Hepatocyte (in vitro differentiated cells): ENCODE results near the gene PLA2G4F. TPM values are rescaled to one million over a fixed set of nuclear protein-coding genes. Genes with fewer than 3 reads are reported as not detected.

Source experiments
- DNase-seq: peaks from one replicate; pipeline ENCODE4 v3.0.0-alpha.2; 2016; ENCODE audit warnings: low spot score
- H2AFZ ChIP-seq: fragments of 200-600 bp; sonication (generic); 2 replicates; pipeline ENCODE4 v1.6.0; 2016; ENCODE audit warnings: antibody characterized with exemption, mild to moderate bottlenecking
- H3K27ac ChIP-seq: fragments of 200-600 bp; sonication (generic); 2 replicates; pipeline ENCODE4 v1.5.1; 2016; ENCODE audit warnings: mild to moderate bottlenecking
- H3K27me3 ChIP-seq: fragments of 200-600 bp; sonication (generic); 2 replicates; pipeline ENCODE4 v1.6.1; 2016
- H3K36me3 ChIP-seq: fragments of 200-600 bp; sonication (generic); replicated peaks from 2 replicates; pipeline ENCODE4 v1.5.1; 2016; ENCODE audit warnings: low read depth; ENCODE audit not compliant: insufficient read depth
- H3K4me1 ChIP-seq: fragments of 200-600 bp; sonication (generic); 2 replicates; pipeline ENCODE4 v1.5.1; 2016; ENCODE audit warnings: mild to moderate bottlenecking, moderate library complexity; ENCODE audit not compliant: insufficient read depth
- H3K4me2 ChIP-seq: fragments of 200-600 bp; sonication (generic); 2 replicates; pipeline ENCODE4 v1.6.0; 2016
- H3K4me3 ChIP-seq: fragments of 200-600 bp; sonication (generic); 2 replicates; pipeline ENCODE4 v1.5.1; 2016; ENCODE audit warnings: mild to moderate bottlenecking
- H3K79me2 ChIP-seq: fragments of 200-600 bp; sonication (generic); 2 replicates; pipeline ENCODE4 v1.6.0; 2017; ENCODE audit warnings: mild to moderate bottlenecking
- H3K9me2 ChIP-seq: fragments of 200-600 bp; sonication (generic); replicated peaks from 2 replicates; pipeline ENCODE4 v1.6.0; 2017; ENCODE audit warnings: mild to moderate bottlenecking; ENCODE audit not compliant: insufficient read depth
- H3K9me3 ChIP-seq: fragments of 200-600 bp; sonication (generic); 2 replicates; pipeline ENCODE4 v1.5.1; 2016; ENCODE audit warnings: low read depth, mild to moderate bottlenecking
- H4K20me1 ChIP-seq: fragments of 200-600 bp; sonication (generic); 2 replicates; pipeline ENCODE4 v1.6.0; 2016; ENCODE audit warnings: mild to moderate bottlenecking; ENCODE audit not compliant: insufficient read depth, poor library complexity, severe bottlenecking
- EZH2 ChIP-seq: fragments of 200-600 bp; sonication (generic); IDR thresholded peaks from 2 replicates; pipeline ENCODE4 v1.6.1; 2016; ENCODE audit warnings: antibody characterized with exemption, mild to moderate bottlenecking, borderline replicate concordance
- EZH2phosphoT487 ChIP-seq: fragments of 200-600 bp; sonication (generic); IDR thresholded peaks from one replicate; pipeline ENCODE4 v1.6.1; 2018; ENCODE audit warnings: antibody characterized with exemption, mild to moderate bottlenecking, low read depth, moderate library complexity; ENCODE audit not compliant: unreplicated experiment, severe bottlenecking
- WGBS: methylation state at CpG from one replicate; pipeline ENCODE4 v1.1.6; 2016; ENCODE audit warnings: low lambda C conversion rate; ENCODE audit errors: missing lambda C conversion rate; 5-methylcytosine and 5-hydroxymethylcytosine counted together
- polyA plus RNA-seq: library from polyadenylated mRNA; unstranded; fragments of >200 nt; fragmentation: Nextera tagmentation; extraction: Ambion mirVana; gene quantifications from 2 replicates; pipeline ENCODE4 v1.2.1, GENCODE V29; 2016
- total RNA-seq: library from RNA; depleted of rRNA; stranded (reverse); fragments of >200 nt; gene quantifications from 2 replicates; pipeline ENCODE4 v1.2.3, GENCODE V29; 2014
- TF ChIP-seq, protein P1 (sequence below): fragments of 200-600 bp; sonication (generic); IDR thresholded peaks from 2 replicates; pipeline ENCODE4 v1.5.1; 2016; ENCODE audit warnings: antibody characterized with exemption, mild to moderate bottlenecking; ENCODE audit not compliant: poor library complexity

The PLA2G4F gene
- total and polyA plus RNA-seq, 2 experiments from 2014 or later, result 1.1 to 2.2 TPM

DNA sequence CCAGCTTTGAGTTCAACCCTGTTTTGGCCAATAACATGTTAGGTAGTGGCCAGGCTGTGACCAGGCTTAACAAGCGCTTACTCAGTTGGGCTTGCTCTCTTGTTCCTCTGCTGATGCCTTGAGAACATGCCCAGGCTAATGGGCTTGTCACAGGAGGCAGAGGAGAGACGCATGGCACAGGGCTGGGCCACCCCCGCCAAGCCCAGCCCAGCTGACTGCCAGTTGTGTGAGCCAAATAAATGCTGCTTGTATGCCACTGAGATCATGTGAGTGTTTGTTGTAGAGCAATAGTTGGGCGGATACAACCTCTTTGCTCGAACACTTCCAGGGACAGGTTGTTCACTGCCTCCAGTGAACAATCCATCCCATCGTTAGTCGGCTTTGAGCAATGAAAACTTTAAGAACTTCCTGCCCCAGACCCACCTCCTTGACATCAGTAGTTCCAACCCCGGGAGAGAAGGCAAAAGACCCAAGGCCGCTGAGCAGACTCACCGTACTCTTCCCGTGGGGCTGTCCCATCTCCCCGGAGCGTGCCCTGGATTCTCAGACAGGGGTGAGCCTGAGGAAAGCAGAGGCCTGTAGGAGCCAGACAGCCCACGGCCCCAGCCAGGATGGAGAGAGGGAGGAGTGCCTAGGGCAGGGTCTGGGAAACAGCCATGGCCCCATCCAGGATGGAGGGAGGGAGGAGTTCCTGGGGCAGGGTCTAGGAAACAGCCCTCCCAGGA is 4.1 kb downstream of the PLA2G4F start:
- Histone ChIP-seq H3K4me1 (peaks cover 5% of the 10 kb centered on the region), H3K27me3 (no peaks in the 10 kb centered on the region), H3K79me2 (no peaks in the 10 kb centered on the region), H3K36me3 (no peaks in the 10 kb centered on the region), H2AFZ (no peak overlapping the region), H3K27ac (no peak overlapping the region), H4K20me1 (no peaks in the 10 kb centered on the region), H3K4me2 (no peak overlapping the region), H3K4me3 (no peak overlapping the region), H3K9me2 (no peaks in the 10 kb centered on the region), H3K9me3 (no peaks in the 10 kb centered on the region)
- 91% methylated on average over 14 of the region's 14 CpGs for WGBS
- no peak for DNase-seq
- TF ChIP-seq EZH2 (no peak), EZH2phosphoT487 (no peak)
- TF ChIP-seq, protein P1, sequence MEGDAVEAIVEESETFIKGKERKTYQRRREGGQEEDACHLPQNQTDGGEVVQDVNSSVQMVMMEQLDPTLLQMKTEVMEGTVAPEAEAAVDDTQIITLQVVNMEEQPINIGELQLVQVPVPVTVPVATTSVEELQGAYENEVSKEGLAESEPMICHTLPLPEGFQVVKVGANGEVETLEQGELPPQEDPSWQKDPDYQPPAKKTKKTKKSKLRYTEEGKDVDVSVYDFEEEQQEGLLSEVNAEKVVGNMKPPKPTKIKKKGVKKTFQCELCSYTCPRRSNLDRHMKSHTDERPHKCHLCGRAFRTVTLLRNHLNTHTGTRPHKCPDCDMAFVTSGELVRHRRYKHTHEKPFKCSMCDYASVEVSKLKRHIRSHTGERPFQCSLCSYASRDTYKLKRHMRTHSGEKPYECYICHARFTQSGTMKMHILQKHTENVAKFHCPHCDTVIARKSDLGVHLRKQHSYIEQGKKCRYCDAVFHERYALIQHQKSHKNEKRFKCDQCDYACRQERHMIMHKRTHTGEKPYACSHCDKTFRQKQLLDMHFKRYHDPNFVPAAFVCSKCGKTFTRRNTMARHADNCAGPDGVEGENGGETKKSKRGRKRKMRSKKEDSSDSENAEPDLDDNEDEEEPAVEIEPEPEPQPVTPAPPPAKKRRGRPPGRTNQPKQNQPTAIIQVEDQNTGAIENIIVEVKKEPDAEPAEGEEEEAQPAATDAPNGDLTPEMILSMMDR, result no peak

DNA sequence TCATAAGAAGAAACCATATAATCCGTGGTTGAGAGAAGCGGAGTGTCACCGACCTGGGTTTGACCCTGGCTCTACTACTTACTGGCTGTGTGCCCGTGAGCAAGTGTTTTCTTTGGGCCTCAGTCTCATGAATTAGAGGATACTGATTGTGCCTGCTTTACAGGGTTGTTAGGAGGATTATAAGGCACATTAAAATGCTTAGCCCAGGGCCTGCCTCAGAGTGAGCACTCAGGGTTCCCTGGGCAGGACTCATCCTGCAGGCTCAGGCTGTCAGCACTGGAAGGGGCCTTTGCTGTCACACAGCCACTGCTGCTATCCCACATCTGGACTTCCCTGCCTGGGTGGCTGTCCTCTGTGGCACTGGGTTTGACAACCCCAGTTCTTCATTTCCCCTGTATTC is 4.7 kb downstream of the PLA2G4F start:
- Histone ChIP-seq H3K4me3 (no peak overlapping the region), H2AFZ (no peak overlapping the region), H4K20me1 (no peaks in the 10 kb centered on the region), H3K79me2 (no peaks in the 10 kb centered on the region), H3K9me2 (no peaks in the 10 kb centered on the region), H3K36me3 (no peaks in the 10 kb centered on the region), H3K4me1 (peaks cover 5% of the 10 kb centered on the region), H3K9me3 (no peaks in the 10 kb centered on the region), H3K27me3 (no peaks in the 10 kb centered on the region), H3K4me2 (no peak overlapping the region), H3K27ac (no peak overlapping the region)
- no peak for DNase-seq
- 75% methylated on average over 4 of the region's 4 CpGs for WGBS
- TF ChIP-seq EZH2 (no peak), EZH2phosphoT487 (no peak)
- TF ChIP-seq, protein P1, result no peak

DNA sequence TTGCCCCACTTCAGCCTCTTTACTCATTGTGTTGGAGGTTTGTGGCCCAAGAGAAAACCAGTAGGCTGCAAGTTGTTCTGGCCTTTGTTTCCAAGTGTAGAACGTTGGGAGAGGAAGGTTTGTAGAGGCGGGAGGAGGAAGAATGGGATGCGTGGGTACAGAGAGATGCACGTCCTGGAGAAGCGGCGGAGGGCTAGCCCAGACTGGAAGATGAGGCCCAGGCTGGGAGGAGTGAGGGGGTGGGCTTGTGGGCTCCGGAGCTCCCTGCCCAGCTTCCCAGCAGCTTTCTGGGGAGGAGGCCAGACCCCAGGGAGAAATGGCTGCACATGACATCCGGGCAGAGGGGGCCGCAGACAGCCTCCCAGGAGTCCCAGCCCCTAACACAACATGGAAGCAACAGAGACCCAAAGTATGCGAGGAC is 5.3 kb downstream of the PLA2G4F start:
- H2AFZ ChIP-seq, result no peak overlapping the region
- DNase-seq, result no peak
- no peaks in the 10 kb centered on the region for H3K9me2 ChIP-seq
- no peaks in the 10 kb centered on the region for H3K9me3 ChIP-seq
- no peak overlapping the region for H3K27ac ChIP-seq
- H3K27me3 ChIP-seq, result no peaks in the 10 kb centered on the region
- no peaks in the 10 kb centered on the region for H4K20me1 ChIP-seq
- H3K4me1 ChIP-seq, result peaks cover 2% of the 10 kb centered on the region
- 88% methylated on average over 10 of the region's 10 CpGs for WGBS
- TF ChIP-seq EZH2phosphoT487 (no peak), EZH2 (no peak)
- no peak overlapping the region for H3K4me2 ChIP-seq
- no peaks in the 10 kb centered on the region for H3K36me3 ChIP-seq
- H3K4me3 ChIP-seq, result no peak overlapping the region
- no peaks in the 10 kb centered on the region for H3K79me2 ChIP-seq

DNA sequence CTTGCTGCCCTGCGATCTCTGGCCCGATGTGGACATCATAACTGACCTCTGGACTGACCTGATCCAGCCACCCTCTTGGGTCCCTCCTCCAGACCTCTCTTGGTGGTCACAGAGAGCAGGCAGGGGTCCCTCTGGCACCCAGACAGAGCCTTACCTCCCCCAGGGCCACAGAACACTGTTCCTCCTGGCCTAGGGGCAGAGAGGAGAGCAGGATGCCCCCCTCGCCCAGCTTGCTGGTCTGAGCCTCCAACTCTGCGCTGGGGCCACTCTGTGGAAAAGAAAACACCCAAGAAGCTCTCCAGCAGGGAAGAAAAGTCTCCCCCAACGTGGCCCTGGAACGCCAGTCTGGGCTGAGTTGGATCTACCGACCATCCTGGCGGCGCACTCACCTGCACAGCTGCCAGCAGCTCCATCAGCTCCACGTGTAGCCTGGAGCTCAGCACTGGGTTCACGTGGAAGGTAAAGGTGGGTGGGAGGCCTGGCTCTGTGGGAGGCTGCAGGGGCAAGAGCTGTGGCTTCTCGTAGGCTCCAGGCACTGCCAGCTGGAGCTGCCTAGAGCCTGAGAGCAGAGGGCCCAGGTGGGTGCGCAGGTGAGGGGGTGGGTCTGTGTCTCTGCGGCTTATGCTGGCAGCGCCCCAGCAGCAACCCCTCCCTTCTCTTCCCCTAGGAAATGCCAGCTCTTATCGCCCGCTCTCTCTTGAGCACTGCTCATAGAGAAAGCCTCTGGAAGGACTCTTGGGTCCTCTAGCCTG is 6.0 kb downstream of the PLA2G4F start:
- WGBS, result 90% methylated on average over 17 of the region's 17 CpGs
- H3K36me3 ChIP-seq, result no peaks in the 10 kb centered on the region
- no peak overlapping the region for H2AFZ ChIP-seq
- no peak overlapping the region for H3K4me2 ChIP-seq
- no peak for DNase-seq
- H4K20me1 ChIP-seq, result no peaks in the 10 kb centered on the region
- no peaks in the 10 kb centered on the region for H3K9me3 ChIP-seq
- H3K9me2 ChIP-seq, result no peaks in the 10 kb centered on the region
- no peak overlapping the region for H3K4me3 ChIP-seq
- TF ChIP-seq EZH2phosphoT487 (no peak), EZH2 (no peak)
- TF ChIP-seq, protein P1, result no peak
- no peaks in the 10 kb centered on the region for H3K27me3 ChIP-seq
- H3K4me1 ChIP-seq, result no peaks in the 10 kb centered on the region
- H3K27ac ChIP-seq, result no peak overlapping the region
- no peaks in the 10 kb centered on the region for H3K79me2 ChIP-seq
